Glutamatergic neuron (in vitro differentiated cells): ENCODE results near the gene NUSAP1. TPM values are rescaled to one million over a fixed set of nuclear protein-coding genes. Genes with fewer than 3 reads are reported as not detected.
A peak's percentile ranks its signal among the peaks of the same experiment; 100 is the strongest.
"Not testable (repeated sequence)": the region's sequence is repeated elsewhere in the genome, so short reads cannot be mapped to it uniquely, and the experiment has no call there.

Experiments used
- DNase-seq: peaks from one replicate; pipeline ENCODE4 v3.0.0; 2022
- H3K27ac Mint-ChIP-seq: one replicate; pipeline ENCODE4 v1.8.0; 2020; ENCODE audit warnings: mild to moderate bottlenecking, mixed read lengths, inconsistent platforms; ENCODE audit not compliant: unreplicated experiment
- H3K27me3 Mint-ChIP-seq: one replicate; pipeline ENCODE4 v1.8.0; 2020; ENCODE audit warnings: mild to moderate bottlenecking, moderate library complexity, mixed read lengths, inconsistent platforms; ENCODE audit not compliant: unreplicated experiment
- H3K36me3 Mint-ChIP-seq: one replicate; pipeline ENCODE4 v1.8.0; 2020; ENCODE audit warnings: mild to moderate bottlenecking, mixed read lengths, inconsistent platforms; ENCODE audit not compliant: unreplicated experiment
- H3K4me1 Mint-ChIP-seq: one replicate; pipeline ENCODE4 v1.8.0; 2020; ENCODE audit warnings: mild to moderate bottlenecking, low read depth, mixed read lengths, inconsistent platforms; ENCODE audit not compliant: unreplicated experiment
- H3K4me3 Mint-ChIP-seq: one replicate; pipeline ENCODE4 v1.8.0; 2020; ENCODE audit warnings: mild to moderate bottlenecking, mixed read lengths, inconsistent platforms; ENCODE audit not compliant: unreplicated experiment
- H3K9me3 Mint-ChIP-seq: one replicate; pipeline ENCODE4 v1.8.0; 2020; ENCODE audit warnings: mild to moderate bottlenecking, moderate library complexity, mixed read lengths, inconsistent platforms; ENCODE audit not compliant: unreplicated experiment
- long read RNA-seq: library from polyadenylated mRNA; unstranded; transcript quantifications from one replicate; pipeline ENCODE4 v2.0.0, GENCODE V29; 2020; ENCODE audit not compliant: unreplicated experiment
- total RNA-seq: library from RNA; stranded (reverse); fragmentation: NEBNext Ultra II Directional; extraction: Animal tissue kit (Norgen Biotek cat#: 25700); gene quantifications from one replicate; pipeline ENCODE4 v1.2.1, GENCODE V29; 2021; ENCODE audit not compliant: unreplicated experiment
- TF ChIP-seq, protein P1 (sequence below): fragments of 200-600 bp; sonication (generic); IDR thresholded peaks from one replicate; pipeline ENCODE4 v1.5.0; 2021; ENCODE audit not compliant: partially characterized antibody, unreplicated experiment

The NUSAP1 gene
- 19.3 TPM for total RNA-seq
- long read RNA-seq, partial matches to known transcripts: 8 of 12 reads
- long read RNA-seq, other reads (novel, unspliced or antisense): 1 of 12 reads

DNA sequence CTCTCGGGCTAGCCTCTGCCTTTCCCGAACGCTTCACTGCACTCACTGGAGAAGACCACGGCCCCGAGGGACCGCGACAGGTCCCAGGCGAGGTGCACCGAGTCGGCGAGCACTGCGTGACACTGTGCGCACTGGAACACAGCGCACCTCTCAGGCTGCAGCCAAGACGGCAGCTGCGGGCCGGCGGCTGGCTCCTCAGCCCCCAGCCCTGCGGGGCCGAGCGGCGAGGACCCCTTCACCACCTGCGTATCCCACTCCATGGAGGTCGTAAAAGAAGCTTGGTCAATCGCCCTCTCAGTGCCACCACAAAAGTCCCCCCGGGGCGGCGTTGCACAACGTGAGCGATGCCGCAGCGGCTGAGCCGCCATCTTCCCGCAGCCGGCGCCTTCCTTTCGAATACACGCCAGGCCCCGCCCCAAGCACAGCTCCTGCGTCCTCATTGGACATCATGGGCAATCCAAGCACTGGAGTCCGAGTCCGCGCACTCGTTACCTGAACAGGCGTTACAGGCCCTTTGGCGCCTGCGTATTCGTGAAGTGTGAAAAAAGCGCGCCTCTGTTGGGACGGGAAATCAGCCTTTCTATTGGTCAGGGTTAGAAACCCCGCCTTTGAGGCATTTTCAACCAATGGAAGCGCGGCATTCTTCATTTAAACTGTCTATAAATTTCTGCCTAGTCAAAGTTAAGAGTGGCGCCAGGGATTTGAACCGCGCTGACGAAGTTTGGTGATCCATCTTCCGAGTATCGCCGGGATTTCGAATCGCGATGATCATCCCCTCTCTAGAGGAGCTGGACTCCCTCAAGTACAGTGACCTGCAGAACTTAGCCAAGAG, at the start of gene NUSAP1, which contains the start of gene OIP5:
TSS of gene NUSAP1 (plus strand) at position 688 of the 832 bp plus-strand sequence. CDS start at position 765, 77 bp downstream.
TSS of gene OIP5 (minus strand) at position 398 of the 832 bp plus-strand sequence. CDS start at position 368, 30 bp downstream.
- DNase-seq: peak; percentile 97
- TF ChIP-seq, protein P1, sequence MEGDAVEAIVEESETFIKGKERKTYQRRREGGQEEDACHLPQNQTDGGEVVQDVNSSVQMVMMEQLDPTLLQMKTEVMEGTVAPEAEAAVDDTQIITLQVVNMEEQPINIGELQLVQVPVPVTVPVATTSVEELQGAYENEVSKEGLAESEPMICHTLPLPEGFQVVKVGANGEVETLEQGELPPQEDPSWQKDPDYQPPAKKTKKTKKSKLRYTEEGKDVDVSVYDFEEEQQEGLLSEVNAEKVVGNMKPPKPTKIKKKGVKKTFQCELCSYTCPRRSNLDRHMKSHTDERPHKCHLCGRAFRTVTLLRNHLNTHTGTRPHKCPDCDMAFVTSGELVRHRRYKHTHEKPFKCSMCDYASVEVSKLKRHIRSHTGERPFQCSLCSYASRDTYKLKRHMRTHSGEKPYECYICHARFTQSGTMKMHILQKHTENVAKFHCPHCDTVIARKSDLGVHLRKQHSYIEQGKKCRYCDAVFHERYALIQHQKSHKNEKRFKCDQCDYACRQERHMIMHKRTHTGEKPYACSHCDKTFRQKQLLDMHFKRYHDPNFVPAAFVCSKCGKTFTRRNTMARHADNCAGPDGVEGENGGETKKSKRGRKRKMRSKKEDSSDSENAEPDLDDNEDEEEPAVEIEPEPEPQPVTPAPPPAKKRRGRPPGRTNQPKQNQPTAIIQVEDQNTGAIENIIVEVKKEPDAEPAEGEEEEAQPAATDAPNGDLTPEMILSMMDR: peak; percentile 78

GRCh38 chr15:41282980-41283652, 49.6 kb upstream of the NUSAP1 start:
- H3K36me3 Mint-ChIP-seq, DNase-seq, H3K27me3 Mint-ChIP-seq, H3K9me3 Mint-ChIP-seq: not testable (repeated sequence)
- Mint-ChIP-seq H3K4me3 (peak overlapping the region; percentile 90), H3K4me1 (peaks cover 16% of the 10 kb centered on the region), H3K27ac (peak overlapping the region; percentile 89)

More for the DNA sequence above, at the start of gene NUSAP1, which contains the start of gene OIP5:
- Mint-ChIP-seq H3K4me3 (peak within 1 kb of the TSS; percentile 100), H3K27ac (peak within 1 kb of the TSS; percentile 94), H3K9me3 (peaks cover 4% of the 10 kb centered on the region), H3K36me3 (no peaks in the 10 kb centered on the region), H3K4me1 (no peaks in the 10 kb centered on the region), H3K27me3 (peaks cover 2% of the 10 kb centered on the region)

DNA sequence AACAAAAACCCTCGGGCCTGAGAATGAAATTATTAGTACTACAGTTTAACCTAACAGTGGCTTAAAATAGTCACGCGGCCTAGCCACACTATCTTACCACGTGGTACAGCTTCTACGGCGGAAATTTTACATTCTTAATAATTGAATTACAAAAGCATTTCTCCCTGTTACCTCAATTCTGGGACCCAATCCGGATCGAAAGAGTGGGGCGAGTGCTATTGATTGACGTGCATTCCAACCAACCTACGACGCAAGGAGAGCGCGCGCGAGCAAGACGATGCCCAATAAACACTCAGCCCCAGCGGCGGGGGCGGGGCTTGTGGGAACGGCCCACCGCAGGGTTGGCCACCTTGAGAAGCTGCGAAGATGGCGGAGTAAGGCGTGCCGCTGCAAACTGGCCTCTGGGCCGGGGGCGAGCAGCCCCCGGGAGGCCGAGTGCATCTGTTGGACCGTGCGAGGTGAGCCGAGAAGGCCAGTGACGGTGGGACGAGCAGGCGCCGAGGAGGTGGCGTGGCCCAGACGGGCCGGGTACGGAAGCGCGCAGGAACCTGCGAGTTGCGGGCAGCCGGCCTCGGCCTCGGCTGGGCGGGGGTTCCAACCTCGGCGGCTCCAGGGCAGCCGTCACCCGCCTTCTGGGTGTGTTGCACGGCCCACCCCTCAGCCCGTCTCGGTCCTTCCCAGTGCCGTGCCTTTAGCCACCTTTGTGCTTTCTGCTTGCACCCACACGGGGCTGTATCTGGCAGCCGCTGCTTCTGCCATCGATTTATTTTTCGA, 48.8 kb upstream of the NUSAP1 start:
- Mint-ChIP-seq H3K4me3 (peak overlapping the region; percentile 99), H3K27me3 (peaks cover 7% of the 10 kb centered on the region), H3K36me3 (no peaks in the 10 kb centered on the region), H3K4me1 (peaks cover 16% of the 10 kb centered on the region), H3K9me3 (peaks cover 8% of the 10 kb centered on the region), H3K27ac (peak overlapping the region; percentile 98)
- peak; percentile 99 for DNase-seq
- TF ChIP-seq, protein P1: no peak

DNA sequence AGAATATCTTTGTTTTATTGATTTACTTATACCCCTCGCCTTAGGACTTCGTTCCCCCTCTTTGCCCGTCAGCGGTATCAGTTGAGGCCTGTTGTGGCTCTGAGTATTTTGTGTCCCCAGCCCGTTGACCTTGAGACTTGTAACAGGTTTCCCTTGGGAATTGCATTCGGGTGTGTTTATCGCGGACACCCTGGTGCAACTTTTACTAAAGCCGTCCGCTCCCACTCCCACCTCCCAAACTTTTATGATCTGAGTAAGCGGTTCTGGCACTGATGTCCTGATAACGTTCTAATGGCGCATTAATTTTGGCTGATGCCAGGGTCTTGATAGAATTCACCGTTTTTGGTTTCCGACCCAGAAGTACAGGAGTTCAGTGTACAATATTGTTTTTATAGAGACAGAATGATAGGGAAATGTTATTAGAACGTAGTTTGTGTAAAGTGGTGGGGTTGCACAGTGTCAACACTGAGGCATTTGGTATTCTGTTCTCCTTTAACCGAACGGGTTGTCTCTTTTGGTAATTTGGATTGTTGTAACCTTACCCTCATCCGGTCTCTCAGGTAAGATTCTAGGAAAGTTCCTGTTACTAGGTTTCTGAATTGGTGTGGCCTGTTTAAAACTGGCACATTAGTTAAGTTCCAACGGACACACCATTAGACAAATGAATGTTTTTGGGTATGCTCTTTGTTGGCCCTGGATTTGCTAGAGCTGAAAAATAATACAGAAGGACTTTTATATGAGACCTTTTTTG, 48.1 kb upstream of the NUSAP1 start:
- Mint-ChIP-seq H3K4me1 (peaks cover 16% of the 10 kb centered on the region), H3K27ac (peak overlapping the region; percentile 98), H3K4me3 (peak overlapping the region; percentile 99), H3K27me3 (peaks cover 7% of the 10 kb centered on the region), H3K9me3 (peaks cover 8% of the 10 kb centered on the region), H3K36me3 (no peaks in the 10 kb centered on the region)
- no peak for DNase-seq
- TF ChIP-seq, protein P1: no peak
